ENCODE results near the gene LIN28A.

DNA sequence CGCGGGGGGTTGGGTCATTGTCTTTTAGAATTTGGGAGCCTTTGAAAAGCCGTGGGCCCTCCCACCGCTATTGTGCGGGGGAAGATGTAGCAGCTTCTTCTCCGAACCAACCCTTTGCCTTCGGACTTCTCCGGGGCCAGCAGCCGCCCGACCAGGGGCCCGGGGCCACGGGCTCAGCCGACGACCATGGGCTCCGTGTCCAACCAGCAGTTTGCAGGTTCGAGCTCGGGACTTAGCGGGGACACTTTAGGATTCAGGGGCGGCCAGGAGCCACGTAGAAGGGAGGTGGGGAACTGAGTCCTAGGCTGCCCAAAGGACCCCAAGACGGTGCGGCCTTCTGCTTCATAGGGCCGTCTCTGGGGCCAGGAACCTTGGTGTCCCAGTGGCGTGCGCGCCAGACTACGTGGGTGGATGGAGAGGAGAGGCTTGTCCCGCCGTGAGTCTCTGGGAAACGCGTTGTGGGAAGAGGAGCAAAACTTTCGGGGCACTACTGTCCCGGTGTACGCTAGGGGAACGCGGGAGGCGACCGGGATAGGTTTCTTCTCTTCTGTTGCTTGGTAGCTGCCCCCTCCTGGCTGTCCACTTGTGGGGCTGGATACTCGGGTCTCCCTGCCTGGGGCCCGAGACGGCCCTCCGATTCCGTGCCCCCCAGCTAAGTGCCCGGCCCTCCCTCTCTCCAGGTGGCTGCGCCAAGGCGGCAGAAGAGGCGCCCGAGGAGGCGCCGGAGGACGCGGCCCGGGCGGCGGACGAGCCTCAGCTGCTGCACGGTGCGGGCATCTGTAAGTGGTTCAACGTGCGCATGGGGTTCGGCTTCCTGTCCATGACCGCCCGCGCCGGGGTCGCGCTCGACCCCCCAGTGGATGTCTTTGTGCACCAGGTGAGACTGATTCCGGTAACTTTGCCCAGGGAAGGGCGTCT, at the start of gene LIN28A:
- TF ChIP-seq, protein P1, sequence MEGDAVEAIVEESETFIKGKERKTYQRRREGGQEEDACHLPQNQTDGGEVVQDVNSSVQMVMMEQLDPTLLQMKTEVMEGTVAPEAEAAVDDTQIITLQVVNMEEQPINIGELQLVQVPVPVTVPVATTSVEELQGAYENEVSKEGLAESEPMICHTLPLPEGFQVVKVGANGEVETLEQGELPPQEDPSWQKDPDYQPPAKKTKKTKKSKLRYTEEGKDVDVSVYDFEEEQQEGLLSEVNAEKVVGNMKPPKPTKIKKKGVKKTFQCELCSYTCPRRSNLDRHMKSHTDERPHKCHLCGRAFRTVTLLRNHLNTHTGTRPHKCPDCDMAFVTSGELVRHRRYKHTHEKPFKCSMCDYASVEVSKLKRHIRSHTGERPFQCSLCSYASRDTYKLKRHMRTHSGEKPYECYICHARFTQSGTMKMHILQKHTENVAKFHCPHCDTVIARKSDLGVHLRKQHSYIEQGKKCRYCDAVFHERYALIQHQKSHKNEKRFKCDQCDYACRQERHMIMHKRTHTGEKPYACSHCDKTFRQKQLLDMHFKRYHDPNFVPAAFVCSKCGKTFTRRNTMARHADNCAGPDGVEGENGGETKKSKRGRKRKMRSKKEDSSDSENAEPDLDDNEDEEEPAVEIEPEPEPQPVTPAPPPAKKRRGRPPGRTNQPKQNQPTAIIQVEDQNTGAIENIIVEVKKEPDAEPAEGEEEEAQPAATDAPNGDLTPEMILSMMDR (IDR thresholded peaks at IDR 0.05): no peak
- TF ChIP-seq POLR2A (IDR thresholded peaks at IDR 0.05): no peak
- no peak for TF ChIP-seq EP300 (IDR thresholded peaks at IDR 0.05; ENCODE audit: low read depth)

Data from transverse colon (tissue), 3 donors.